RWPE2 (cell line): ENCODE results near the gene MRPS23.

Source experiments
- ATAC-seq: fragments of 200-7000 bp; cut with Tn5 transposase; 3 replicates; pipeline ENCODE4 v1.9.1; 2021; ENCODE audit warnings: low read depth
- DNase-seq: peaks from one replicate; pipeline ENCODE4 v3.0.0-alpha.2; 2020; ENCODE audit warnings: low spot score
- H3K27ac ChIP-seq: fragments of 450-650 bp; 2 replicates; pipeline ENCODE4 v1.5.1; 2017; ENCODE audit warnings: mild to moderate bottlenecking; ENCODE audit not compliant: poor library complexity, severe bottlenecking
- H3K27me3 ChIP-seq: fragments of 250-450 bp; sonication (Bioruptor Pico); 2 replicates; pipeline ENCODE4 v1.5.1; 2021; ENCODE audit warnings: mild to moderate bottlenecking, moderate library complexity; ENCODE audit not compliant: insufficient read depth, poor library complexity, severe bottlenecking
- H3K36me3 ChIP-seq: fragments of 250-450 bp; sonication (Bioruptor Pico); 2 replicates; pipeline ENCODE4 v1.5.1; 2020; ENCODE audit warnings: low read depth, mild to moderate bottlenecking, moderate library complexity
- H3K4me1 ChIP-seq: fragments of 250-450 bp; sonication (Bioruptor Pico); 2 replicates; pipeline ENCODE4 v1.5.1; 2021; ENCODE audit warnings: mild to moderate bottlenecking, moderate library complexity; ENCODE audit not compliant: insufficient read depth, poor library complexity, severe bottlenecking
- H3K4me3 ChIP-seq: fragments of 250-450 bp; sonication (Bioruptor Pico); 2 replicates; pipeline ENCODE4 v1.5.1; 2021; ENCODE audit warnings: mild to moderate bottlenecking, moderate library complexity; ENCODE audit not compliant: severe bottlenecking
- H3K9me3 ChIP-seq: fragments of 250-450 bp; sonication (Bioruptor Pico); 2 replicates; pipeline ENCODE4 v1.5.1; 2021; ENCODE audit warnings: mild to moderate bottlenecking, moderate library complexity; ENCODE audit not compliant: severe bottlenecking
- CTCF ChIP-seq: fragments of 450-650 bp; IDR thresholded peaks from one replicate; pipeline ENCODE4 v1.5.1; 2017; ENCODE audit warnings: mild to moderate bottlenecking, moderate library complexity; ENCODE audit not compliant: poor library complexity, severe bottlenecking

The MRPS23 gene

GRCh38 chr17:57806167-57806830, 43.5 kb downstream of the MRPS23 start:
- DNase-seq (no peak), ATAC-seq (no peak)
- no peak overlapping the region for H3K4me3 ChIP-seq
- no peaks in the 10 kb centered on the region for H3K27me3 ChIP-seq
- no peaks in the 10 kb centered on the region for H3K36me3 ChIP-seq
- TF ChIP-seq CTCF: no peak
- peaks cover 6% of the 10 kb centered on the region for H3K4me1 ChIP-seq
- no peak overlapping the region for H3K27ac ChIP-seq
- no peaks in the 10 kb centered on the region for H3K9me3 ChIP-seq

DNA sequence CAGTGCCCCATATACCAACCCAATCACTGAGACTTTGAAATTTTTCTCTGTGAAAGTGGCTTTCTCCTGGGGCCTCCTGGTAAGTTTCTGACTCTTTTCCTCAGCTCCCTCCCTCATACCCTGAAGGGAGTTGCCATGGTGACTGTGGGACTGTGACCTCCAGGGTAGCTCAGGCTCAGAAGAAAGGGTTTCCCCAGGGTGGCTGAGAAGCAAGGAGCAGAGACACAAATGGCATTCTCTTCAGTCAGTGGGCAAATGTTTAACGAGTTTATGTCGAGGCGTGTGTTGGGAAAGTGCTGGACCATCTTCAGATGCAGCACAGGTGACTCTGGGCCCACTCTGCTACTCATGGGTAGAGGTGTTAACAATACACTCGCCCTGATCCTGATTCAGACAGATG, 46.8 kb downstream of the MRPS23 start:
- H3K9me3 ChIP-seq: peaks cover 2% of the 10 kb centered on the region
- DNase-seq (no peak), ATAC-seq (no peak)
- no peaks in the 10 kb centered on the region for H3K36me3 ChIP-seq
- TF ChIP-seq CTCF: no peak
- no peak overlapping the region for H3K27ac ChIP-seq
- H3K4me3 ChIP-seq: no peak overlapping the region
- H3K27me3 ChIP-seq: no peaks in the 10 kb centered on the region
- no peaks in the 10 kb centered on the region for H3K4me1 ChIP-seq

DNA sequence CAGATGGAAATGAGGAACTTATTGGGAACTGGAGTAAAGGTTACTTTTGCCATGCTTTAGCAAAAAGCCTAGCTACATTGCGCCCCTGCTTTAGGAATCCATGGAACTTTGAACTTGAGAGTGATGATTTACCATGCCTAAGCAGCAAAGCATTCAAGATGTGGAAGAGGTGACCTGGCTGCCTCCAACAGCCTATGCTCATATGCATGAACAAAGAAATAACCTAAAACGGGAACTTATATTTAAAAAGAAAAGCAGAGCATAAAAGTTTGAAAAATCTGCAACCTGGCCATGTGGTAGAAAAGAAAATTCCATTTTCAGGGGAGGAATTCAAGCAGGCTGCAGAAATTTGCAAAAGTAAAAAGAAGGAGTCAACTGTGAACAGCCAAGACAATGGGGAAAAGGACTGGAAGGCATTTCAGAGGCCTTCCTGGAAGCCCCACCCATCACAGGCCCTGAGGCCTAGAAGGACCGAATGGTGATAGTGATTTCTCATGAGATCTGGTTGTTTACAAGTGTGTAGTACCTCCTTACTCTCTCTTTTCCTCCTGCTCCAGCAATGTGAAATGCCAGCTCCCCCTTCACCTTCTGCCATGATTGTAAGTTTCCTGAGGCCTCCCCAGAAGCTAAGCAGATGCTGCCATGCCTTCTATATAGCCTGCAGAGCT, 48.7 kb downstream of the MRPS23 start:
- Histone ChIP-seq H3K9me3 (peaks cover 2% of the 10 kb centered on the region), H3K27ac (no peak overlapping the region), H3K36me3 (no peaks in the 10 kb centered on the region), H3K4me3 (no peak overlapping the region), H3K4me1 (no peaks in the 10 kb centered on the region), H3K27me3 (no peaks in the 10 kb centered on the region)
- ATAC-seq: no peak
- no peak for DNase-seq
- no peak for TF ChIP-seq CTCF

DNA sequence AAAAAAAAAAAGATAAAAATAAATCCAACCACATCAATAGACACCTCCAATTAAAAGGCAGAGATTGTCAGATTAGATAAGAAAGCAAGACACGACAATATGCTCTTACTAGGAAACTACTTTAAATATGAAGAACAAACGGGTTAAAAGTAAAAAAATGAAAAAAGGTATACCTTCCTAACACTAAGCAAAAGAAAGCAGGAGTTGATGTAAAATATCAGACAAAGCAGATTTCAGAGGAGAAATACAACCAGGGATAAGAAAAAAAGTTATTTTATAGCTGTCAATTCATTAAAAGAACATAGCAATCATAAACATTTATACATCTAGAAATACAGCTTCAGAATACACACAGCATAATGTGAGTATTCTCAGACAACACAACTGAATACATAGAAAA, 55.0 kb downstream of the MRPS23 start:
- Histone ChIP-seq H3K9me3 (peaks cover 5% of the 10 kb centered on the region), H3K27ac (no peak overlapping the region), H3K4me1 (no peaks in the 10 kb centered on the region), H3K4me3 (no peak overlapping the region), H3K27me3 (peaks cover 10% of the 10 kb centered on the region), H3K36me3 (no peaks in the 10 kb centered on the region)
- ATAC-seq (no peak), DNase-seq (no peak)
- TF ChIP-seq CTCF: no peak

DNA sequence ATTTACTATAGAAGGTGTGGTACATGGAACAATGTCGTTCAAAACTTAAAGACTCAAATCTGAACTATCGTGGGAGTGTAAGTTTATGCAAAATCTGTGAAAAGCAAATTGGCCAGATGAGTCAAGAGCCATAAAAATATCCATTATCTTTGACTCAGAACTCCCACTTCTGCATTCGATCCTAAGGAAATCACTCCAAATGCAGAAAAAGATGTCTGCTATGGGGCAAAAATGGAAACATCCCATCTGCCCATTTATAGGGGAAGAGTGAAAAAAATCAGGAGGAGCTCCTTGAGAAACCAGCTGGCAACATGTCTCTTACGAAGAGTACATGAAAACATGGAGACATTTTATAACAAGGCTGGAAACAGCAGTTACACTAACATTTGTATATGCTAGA, 61.1 kb downstream of the MRPS23 start:
- no peak overlapping the region for H3K27ac ChIP-seq
- no peak overlapping the region for H3K4me3 ChIP-seq
- peaks cover 3% of the 10 kb centered on the region for H3K9me3 ChIP-seq
- H3K27me3 ChIP-seq: peaks cover 19% of the 10 kb centered on the region
- no peak for TF ChIP-seq CTCF
- no peaks in the 10 kb centered on the region for H3K36me3 ChIP-seq
- H3K4me1 ChIP-seq: no peaks in the 10 kb centered on the region
- DNase-seq: no peak
- ATAC-seq: no peak
